Smooth muscle cell (in vitro differentiated cells): Measurements from ENCODE around the gene PTCRA. TPM values are rescaled to one million over a fixed set of nuclear protein-coding genes. Genes with fewer than 3 reads are reported as not detected.
"Not testable (repeated sequence)": the region's sequence is repeated elsewhere in the genome, so short reads cannot be mapped to it uniquely, and the experiment has no call there.

Experiments used
- DNase-seq: peaks from one replicate; lab custom pipeline; 2025; ENCODE audit not compliant: unreplicated experiment; lab: John Stamatoyannopoulos, UW
- H2AFZ ChIP-seq: fragments of 200-600 bp; sonication (generic); 2 replicates; pipeline ENCODE4 v1.6.0; 2016; ENCODE audit warnings: antibody characterized with exemption, low read depth, mild to moderate bottlenecking
- H3F3A ChIP-seq: fragments of 200-600 bp; sonication (generic); 2 replicates; pipeline ENCODE4 v1.6.0; 2017; ENCODE audit warnings: antibody characterized with exemption, low read depth
- H3K27ac ChIP-seq: fragments of 200-600 bp; sonication (generic); 2 replicates; pipeline ENCODE4 v1.5.1; 2016; ENCODE audit warnings: low read depth, mild to moderate bottlenecking
- H3K27me3 ChIP-seq: fragments of 200-600 bp; sonication (generic); 2 replicates; pipeline ENCODE4 v1.6.1; 2016; ENCODE audit warnings: low read depth, mild to moderate bottlenecking
- H3K36me3 ChIP-seq: fragments of 200-600 bp; sonication (generic); 2 replicates; pipeline ENCODE4 v1.5.1; 2016; ENCODE audit warnings: low read depth
- H3K4me1 ChIP-seq: fragments of 200-600 bp; sonication (generic); 2 replicates; pipeline ENCODE4 v1.5.1; 2016; ENCODE audit warnings: low read depth
- H3K4me2 ChIP-seq: fragments of 200-600 bp; sonication (generic); 2 replicates; pipeline ENCODE4 v1.6.0; 2016; ENCODE audit warnings: mild to moderate bottlenecking
- H3K4me3 ChIP-seq: fragments of 200-600 bp; sonication (generic); 2 replicates; pipeline ENCODE4 v1.5.1; 2016; ENCODE audit warnings: mild to moderate bottlenecking
- H3K79me2 ChIP-seq: fragments of 200-600 bp; sonication (generic); 2 replicates; pipeline ENCODE4 v1.6.0; 2016; ENCODE audit warnings: low read depth, mild to moderate bottlenecking
- H3K9ac ChIP-seq: fragments of 200-600 bp; sonication (generic); 2 replicates; pipeline ENCODE4 v1.6.0; 2016; ENCODE audit warnings: low read depth
- H3K9me3 ChIP-seq: fragments of 200-600 bp; sonication (generic); replicated peaks from 2 replicates; pipeline ENCODE4 v1.5.1; 2016; ENCODE audit warnings: low read depth
- H4K20me1 ChIP-seq: fragments of 200-600 bp; sonication (generic); 2 replicates; pipeline ENCODE4 v1.6.0; 2016; ENCODE audit warnings: low read depth
- WGBS: methylation state at CpG from one replicate; pipeline ENCODE4 v1.1.7; 2016; ENCODE audit warnings: low lambda C conversion rate; 5-methylcytosine and 5-hydroxymethylcytosine counted together
- polyA plus RNA-seq: library from polyadenylated mRNA; unstranded; fragments of >200 nt; fragmentation: Nextera tagmentation; extraction: Ambion mirVana; gene quantifications from 2 replicates; pipeline ENCODE4 v1.2.1, GENCODE V29; 2016
- total RNA-seq: library from RNA; depleted of rRNA; stranded (reverse); fragments of >200 nt; gene quantifications from 2 replicates; pipeline ENCODE4 v1.2.3, GENCODE V29; 2014
- TF ChIP-seq, protein P1 (sequence below): fragments of 200-600 bp; sonication (generic); IDR thresholded peaks from 2 replicates; pipeline ENCODE4 v1.5.1; 2017; ENCODE audit warnings: borderline replicate concordance, mild to moderate bottlenecking, antibody characterized with exemption; ENCODE audit not compliant: insufficient read depth, poor library complexity, severe bottlenecking

The PTCRA gene
- total and polyA plus RNA-seq, 2 experiments from 2014 or later, result not detected

DNA sequence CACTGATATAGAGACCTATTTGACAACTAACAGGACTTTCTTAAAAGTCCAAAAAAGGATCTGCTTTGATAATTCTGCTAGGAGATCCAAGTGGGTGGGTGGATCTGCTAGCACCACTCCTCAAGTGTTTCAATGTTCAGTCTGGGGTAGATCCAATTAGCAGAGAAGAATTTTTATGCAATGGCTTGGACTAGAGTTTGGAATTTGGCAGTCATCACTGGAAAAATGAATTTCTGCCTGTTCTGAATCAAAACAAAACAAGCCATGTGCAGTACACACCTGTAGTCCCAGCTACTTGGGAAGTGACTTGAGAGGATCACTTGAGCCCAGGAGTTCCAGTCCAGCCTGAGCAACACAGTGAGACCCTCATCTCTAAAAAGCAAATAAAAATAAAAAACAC lies 32.1 kb downstream of the PTCRA start:
- H3K9me3 ChIP-seq, result no peaks in the 10 kb centered on the region
- DNase-seq, result no peak
- H3K9ac ChIP-seq, result no peak overlapping the region
- H3K79me2 ChIP-seq, result no peaks in the 10 kb centered on the region
- H3K36me3 ChIP-seq, result no peaks in the 10 kb centered on the region
- H2AFZ ChIP-seq, result no peak overlapping the region
- no peaks in the 10 kb centered on the region for H4K20me1 ChIP-seq
- H3K27ac ChIP-seq, result no peak overlapping the region
- no peaks in the 10 kb centered on the region for H3K27me3 ChIP-seq
- no peaks in the 10 kb centered on the region for H3F3A ChIP-seq
- no peak overlapping the region for H3K4me2 ChIP-seq
- H3K4me1 ChIP-seq, result no peaks in the 10 kb centered on the region
- no peak overlapping the region for H3K4me3 ChIP-seq
- TF ChIP-seq, protein P1, sequence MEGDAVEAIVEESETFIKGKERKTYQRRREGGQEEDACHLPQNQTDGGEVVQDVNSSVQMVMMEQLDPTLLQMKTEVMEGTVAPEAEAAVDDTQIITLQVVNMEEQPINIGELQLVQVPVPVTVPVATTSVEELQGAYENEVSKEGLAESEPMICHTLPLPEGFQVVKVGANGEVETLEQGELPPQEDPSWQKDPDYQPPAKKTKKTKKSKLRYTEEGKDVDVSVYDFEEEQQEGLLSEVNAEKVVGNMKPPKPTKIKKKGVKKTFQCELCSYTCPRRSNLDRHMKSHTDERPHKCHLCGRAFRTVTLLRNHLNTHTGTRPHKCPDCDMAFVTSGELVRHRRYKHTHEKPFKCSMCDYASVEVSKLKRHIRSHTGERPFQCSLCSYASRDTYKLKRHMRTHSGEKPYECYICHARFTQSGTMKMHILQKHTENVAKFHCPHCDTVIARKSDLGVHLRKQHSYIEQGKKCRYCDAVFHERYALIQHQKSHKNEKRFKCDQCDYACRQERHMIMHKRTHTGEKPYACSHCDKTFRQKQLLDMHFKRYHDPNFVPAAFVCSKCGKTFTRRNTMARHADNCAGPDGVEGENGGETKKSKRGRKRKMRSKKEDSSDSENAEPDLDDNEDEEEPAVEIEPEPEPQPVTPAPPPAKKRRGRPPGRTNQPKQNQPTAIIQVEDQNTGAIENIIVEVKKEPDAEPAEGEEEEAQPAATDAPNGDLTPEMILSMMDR, result no peak

DNA sequence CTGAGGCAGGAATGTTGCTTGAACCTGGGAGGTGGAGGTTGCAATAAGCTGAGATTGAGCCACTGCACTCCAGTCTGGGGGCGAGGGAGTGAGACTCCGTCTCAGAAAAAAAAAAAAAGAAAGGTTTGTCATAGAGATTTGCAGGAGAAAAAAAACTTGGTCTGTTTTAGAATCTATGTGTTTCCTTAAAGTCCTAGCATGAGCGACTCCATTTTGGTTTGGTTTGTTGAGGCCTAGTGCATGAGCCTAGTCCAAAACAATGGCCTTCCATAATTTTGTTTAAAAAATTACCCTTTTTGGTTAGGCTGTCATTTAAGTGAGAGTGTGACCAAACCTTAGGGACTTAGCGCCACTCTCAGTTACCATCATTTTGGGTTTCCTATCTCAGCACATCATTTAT lies 36.5 kb downstream of the PTCRA start:
- Histone ChIP-seq H3K4me1 (no peaks in the 10 kb centered on the region), H2AFZ (no peak overlapping the region), H3K36me3 (no peaks in the 10 kb centered on the region), H3K79me2 (no peaks in the 10 kb centered on the region), H3K9ac (no peak overlapping the region), H3K4me3 (no peak overlapping the region), H3K4me2 (no peak overlapping the region), H3K27ac (no peak overlapping the region), H3F3A (no peaks in the 10 kb centered on the region), H3K9me3 (no peaks in the 10 kb centered on the region), H3K27me3 (no peaks in the 10 kb centered on the region), H4K20me1 (no peaks in the 10 kb centered on the region)
- TF ChIP-seq, protein P1, result no peak
- WGBS, result 95% methylated on average over 4 of the region's 4 CpGs
- DNase-seq, result no peak

DNA sequence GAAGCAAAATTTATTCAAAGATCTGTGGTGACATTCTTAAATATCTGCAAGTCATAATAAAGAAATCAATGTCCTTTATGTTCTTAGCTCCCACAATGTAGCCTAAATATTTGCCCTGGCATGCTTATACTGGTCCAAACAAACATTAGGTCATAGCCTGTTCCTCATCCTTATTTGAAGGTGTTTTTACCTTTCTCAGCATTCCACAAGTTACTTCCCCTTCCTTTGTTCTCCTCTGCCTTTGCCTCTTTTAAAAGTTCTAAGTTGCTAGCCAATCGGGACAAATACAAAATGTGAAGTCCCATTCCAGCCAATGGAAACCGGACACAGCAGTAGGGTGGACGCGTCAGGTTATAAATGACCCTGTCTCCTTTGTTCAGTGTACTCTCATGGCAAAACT lies 38.6 kb downstream of the PTCRA start:
- not testable (repeated sequence) for H3K79me2 ChIP-seq, H3K9ac ChIP-seq, H3K27me3 ChIP-seq, H2AFZ ChIP-seq, H3K27ac ChIP-seq, H3K4me2 ChIP-seq, H3K4me1 ChIP-seq, H3K36me3 ChIP-seq, H3F3A ChIP-seq, DNase-seq, H4K20me1 ChIP-seq, H3K9me3 ChIP-seq, H3K4me3 ChIP-seq
- 90% methylated on average over 4 of the region's 4 CpGs for WGBS

DNA sequence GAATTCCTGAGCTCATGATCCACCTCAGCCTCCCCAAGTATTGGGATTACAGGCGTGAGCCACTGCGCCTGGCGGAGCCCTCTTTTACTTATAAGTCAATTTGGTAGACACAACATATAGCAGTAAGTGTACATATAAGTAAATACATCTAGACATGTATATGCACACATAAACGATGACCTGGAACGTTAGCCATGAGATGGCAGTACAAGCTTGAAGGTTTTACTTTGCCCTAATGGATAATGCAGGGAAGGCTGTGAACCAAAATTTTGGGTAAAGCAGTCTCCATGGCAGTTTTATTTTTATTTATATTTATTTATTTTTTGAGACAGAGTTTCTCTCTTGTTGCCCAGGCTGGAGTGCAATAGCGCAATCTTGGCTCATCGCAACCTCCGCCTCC lies 42.3 kb downstream of the PTCRA start:
- no peak overlapping the region for H3K9ac ChIP-seq
- H3K36me3 ChIP-seq, result no peaks in the 10 kb centered on the region
- no peaks in the 10 kb centered on the region for H4K20me1 ChIP-seq
- 84% methylated on average over 8 of the region's 8 CpGs for WGBS
- H2AFZ ChIP-seq, result no peak overlapping the region
- no peak for DNase-seq
- H3K27me3 ChIP-seq, result peaks cover 14% of the 10 kb centered on the region
- H3K79me2 ChIP-seq, result no peaks in the 10 kb centered on the region
- H3F3A ChIP-seq, result no peaks in the 10 kb centered on the region
- no peaks in the 10 kb centered on the region for H3K9me3 ChIP-seq
- TF ChIP-seq, protein P1, result no peak
- no peaks in the 10 kb centered on the region for H3K4me1 ChIP-seq
- H3K4me3 ChIP-seq, result no peak overlapping the region
- H3K4me2 ChIP-seq, result no peak overlapping the region
- no peak overlapping the region for H3K27ac ChIP-seq
